Measurements from ENCODE around the gene KRTAP5-9.
"Not testable (repeated sequence)": the region's sequence is repeated elsewhere in the genome, so short reads cannot be mapped to it uniquely, and the experiment has no call there.

The KRTAP5-9 gene, protein sequence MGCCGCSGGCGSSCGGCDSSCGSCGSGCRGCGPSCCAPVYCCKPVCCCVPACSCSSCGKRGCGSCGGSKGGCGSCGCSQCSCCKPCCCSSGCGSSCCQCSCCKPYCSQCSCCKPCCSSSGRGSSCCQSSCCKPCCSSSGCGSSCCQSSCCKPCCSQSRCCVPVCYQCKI

DNA sequence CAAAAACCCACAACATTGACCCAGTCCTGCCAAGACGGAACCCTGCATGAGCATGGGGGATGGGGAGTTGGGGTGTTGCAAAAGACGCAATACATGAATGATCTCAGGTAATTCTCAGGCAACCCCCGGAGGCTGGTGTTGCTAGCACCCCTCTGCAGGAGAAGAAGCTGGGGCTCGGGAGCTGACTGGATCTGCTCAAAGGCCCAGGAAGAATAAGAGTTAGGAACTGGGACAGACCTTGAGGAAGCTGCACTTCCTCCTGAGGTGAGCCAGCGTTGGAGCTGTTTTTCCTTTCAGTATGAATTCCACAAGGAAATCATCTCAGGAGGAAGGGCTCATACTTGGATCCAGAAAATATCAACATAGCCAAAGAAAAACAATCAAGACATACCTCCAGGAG is at the start of gene KRTAP5-9:
KRTAP5-9 (plus strand) TSS at position 301 of the 400 bp plus-strand sequence. CDS start 238 bp downstream, outside the sequence.
- no peak for DNase-seq (ENCODE audit: low spot score)

DNA sequence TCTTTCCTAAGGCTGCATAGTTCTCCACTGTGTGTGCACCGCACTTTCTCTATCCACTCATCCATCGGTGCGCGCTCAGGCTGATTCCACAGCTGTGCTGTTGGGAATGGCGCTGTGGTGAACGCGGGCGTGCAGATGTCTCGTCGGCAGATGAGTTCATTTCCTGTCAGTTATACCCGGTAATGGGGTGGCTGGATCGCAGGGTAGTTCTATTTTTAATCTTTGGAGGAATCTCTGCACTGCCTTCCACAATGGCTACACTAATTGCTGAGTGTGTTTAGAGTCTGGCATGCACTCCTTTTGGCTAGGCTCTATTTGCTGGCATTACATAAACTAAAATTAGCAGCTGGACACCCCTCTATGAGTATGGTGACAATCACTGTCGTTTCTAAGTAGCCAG is 49.1 kb upstream of the KRTAP5-9 start:
- no peak for DNase-seq (ENCODE audit: low spot score)

DNA sequence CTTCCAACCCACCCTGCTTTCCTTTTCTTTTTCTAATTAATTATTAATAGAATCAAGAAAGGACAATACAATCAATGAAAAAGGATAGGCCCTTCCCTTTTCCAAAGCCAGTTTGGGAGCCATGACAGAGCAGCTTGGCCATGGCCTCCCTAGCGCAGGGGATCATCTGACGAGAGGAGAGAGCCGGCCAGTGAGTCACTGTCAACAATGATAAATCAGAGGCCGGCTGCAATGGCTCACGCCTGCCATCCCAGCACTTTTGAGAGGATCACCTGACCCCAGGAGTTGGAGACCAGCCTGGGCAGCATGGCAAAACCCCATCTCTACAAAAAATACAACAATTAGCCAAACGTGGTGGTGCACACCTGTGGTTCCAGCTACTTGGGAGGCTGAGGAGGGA is 48.7 kb upstream of the KRTAP5-9 start:
- no peak for DNase-seq (ENCODE audit: low spot score)

DNA sequence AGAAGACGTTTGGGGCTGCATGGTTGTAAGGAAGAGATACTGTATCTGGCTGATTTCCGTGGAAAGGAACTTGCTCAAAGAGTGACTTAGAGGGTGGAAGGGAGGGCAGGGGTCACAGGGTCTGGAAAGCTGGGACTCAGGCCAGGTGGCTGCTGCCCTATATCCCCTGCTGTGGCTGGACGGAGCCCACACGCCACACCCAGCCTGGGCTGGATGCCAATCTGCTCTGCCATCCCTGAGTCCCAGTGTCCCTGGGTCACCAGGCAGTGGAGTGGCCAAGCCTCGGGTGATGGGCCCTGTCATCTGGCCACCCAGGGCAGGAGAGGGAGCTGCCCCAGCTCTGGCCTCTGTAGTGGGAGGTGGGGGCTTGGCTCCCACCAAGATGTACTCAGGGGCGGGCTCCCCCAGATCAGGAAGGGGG is 47.6 kb upstream of the KRTAP5-9 start:
- DNase-seq (ENCODE audit: low spot score) = peak; percentile 29

DNA sequence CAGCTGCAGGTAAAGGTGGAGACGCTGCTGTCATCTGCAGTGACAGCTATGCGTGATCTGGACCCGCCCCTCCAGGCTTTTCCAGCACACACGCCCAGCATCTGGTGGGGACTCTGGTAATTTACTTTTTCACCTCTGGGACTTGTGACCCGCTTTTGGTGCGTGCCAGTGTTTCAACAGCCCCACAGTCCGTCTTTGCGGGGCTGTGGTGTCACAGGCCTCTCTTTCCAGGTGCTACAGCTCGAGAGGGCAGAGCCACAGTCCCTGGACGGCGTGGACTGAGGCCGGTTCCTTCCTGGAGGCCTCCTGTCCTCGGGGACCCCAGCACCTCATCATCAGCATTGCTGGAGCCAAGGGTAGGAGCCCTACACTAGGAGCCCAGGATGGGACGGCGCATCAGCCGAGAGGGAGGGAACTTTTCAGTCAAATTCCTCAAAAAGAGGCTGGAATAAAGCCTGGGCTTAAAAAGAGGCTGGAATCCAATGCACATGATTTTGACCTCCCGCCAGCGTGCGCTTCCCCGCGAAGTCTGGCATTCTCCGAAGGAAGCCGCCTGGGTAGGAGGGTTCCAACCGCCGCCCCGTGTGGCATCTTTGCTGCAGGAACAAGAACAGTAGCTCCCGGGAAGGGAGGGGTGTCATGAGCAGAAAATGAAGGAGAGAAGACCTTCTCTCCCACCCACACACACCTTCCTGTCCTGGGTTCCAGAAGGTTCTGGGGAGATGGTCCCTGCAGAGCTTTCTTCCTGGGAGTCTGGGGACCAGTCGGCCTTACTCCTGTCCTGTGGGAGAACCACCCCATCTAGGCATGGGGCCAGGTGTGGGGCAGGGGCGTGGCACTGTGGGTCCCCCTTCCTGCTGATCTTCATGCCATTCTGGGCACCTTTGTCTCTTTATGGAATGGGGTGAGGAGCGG is 46.9 kb upstream of the KRTAP5-9 start:
- DNase-seq (ENCODE audit: low spot score) = no peak

DNA sequence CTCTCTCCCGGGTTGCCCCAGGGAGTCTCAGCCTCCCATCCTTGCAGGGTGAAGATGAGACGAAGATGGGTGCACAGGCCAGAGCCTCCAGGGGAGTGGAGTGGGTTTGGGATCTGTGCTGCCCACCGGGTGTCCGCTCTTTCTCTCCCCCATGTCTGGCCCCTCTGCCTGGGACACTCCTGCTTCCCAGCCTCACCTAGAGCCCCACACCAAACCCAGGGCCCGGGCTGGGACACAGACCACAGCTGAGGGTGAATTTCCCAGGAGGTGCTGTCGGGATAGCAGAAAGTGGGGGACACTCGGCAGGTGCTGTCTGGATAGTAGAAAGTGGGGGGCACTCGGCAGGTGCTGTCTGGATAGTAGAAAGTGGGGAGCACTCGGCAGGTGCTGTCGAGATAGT is 46.2 kb upstream of the KRTAP5-9 start:
- no peak for DNase-seq (ENCODE audit: low spot score)

DNA sequence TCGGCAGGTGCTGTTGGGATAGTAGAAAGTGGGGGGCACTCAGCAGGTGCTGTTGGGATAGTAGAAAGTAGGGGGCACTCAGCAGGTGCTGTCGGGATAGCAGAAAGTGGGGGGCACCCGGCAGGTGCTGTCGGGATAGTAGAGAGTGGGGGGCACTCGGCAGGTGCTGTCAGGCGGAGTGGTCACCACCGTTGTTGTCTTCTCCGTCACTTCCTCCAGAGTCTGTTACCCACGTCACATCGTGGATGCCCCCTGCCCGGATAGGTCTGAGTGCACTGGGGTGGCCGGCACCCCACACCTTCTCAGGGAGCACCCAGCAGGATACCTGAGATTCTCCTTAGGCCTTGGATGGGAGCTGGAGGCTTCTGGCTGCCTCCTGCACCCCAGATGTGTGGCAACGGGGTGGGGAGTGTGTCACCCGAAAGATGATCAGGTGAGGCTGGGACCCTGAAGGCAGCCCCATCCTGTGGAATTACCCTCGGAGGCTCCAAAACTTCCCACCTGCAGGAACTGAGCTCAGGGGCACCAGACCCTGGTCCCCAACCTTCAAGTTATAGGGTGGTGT is 45.3 kb upstream of the KRTAP5-9 start:
- DNase-seq (ENCODE audit: low spot score) = no peak

DNA sequence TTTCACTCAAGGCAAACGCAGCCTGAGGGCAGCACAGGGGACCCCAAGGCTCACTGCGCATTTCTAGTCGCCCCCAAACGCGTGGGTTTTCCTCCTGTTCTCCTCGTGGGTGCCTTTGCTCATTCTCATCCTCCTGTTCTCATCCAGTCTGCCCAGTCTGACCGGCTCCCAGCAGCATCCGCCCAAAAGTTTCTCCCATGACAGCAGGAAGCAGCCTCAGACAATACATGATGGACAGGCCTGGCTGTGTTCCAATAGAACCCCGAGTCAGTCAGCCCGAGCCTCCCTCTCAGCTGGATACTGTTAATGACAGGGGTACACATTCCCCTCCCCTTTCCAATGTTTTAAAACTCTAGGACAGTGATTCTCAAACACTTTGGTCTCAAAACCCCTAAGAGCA is 43.7 kb upstream of the KRTAP5-9 start:
- DNase-seq (ENCODE audit: low spot score) = no peak

DNA sequence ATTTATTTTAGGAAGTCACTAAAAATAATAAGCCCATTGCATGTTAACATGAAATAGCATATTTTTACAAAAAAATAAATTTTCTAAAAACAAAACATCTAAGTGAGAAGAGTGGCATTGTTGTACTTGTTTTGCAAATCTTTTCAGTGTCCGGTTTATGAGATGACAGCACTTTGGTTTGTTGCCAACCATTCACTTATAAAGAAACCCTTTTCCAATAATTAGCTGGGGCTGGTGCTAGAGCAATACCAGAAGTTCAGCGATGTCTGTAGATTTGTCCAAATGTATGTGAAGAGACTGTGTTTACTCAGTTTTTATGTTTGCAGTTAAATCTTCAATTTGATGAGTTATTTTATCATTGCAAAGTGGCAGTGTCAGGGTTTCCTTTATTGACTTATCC is 43.2 kb upstream of the KRTAP5-9 start:
- no peak for DNase-seq (ENCODE audit: low spot score)

DNA sequence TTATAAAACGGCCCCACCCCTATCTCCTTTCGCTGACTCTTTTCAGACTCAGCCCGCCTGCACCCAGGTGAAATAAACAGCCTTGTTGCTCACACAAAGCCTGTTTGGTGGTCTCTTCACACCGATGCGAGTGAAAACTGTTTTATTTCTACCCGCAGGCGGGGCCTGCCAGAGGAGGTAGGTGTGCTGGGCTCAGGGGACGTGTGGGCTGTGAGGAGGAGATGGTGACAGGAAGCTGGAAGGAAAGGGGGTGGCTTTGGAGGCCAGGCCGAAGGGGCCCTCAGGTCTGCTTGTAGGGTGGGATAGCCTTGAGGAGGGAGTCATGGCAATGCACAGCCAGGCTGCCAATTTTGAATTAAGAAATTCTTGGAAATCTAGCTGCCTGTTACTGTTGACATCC is 42.4 kb upstream of the KRTAP5-9 start:
- no peak for DNase-seq (ENCODE audit: low spot score)

DNA sequence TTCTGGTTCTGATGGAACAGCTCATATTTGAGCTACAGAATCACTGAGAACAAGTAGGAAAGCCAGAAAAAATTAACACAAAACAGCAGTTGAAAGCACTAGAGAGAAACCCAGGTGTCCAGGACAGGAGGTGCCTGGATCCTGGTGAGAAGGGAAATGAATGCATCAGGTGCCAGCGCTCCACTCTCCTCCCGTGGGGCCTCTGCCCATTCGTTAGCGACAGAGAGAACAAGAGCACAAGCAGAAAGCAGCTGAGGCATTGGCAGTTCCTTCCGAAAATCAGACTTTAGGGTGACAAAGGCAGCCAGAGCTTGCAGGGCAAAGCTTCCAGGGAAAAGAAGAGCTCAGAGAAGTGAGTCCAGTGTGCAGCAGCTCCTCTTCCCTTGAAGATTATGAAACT is 41.1 kb upstream of the KRTAP5-9 start:
- no peak for DNase-seq (ENCODE audit: low spot score)

DNA sequence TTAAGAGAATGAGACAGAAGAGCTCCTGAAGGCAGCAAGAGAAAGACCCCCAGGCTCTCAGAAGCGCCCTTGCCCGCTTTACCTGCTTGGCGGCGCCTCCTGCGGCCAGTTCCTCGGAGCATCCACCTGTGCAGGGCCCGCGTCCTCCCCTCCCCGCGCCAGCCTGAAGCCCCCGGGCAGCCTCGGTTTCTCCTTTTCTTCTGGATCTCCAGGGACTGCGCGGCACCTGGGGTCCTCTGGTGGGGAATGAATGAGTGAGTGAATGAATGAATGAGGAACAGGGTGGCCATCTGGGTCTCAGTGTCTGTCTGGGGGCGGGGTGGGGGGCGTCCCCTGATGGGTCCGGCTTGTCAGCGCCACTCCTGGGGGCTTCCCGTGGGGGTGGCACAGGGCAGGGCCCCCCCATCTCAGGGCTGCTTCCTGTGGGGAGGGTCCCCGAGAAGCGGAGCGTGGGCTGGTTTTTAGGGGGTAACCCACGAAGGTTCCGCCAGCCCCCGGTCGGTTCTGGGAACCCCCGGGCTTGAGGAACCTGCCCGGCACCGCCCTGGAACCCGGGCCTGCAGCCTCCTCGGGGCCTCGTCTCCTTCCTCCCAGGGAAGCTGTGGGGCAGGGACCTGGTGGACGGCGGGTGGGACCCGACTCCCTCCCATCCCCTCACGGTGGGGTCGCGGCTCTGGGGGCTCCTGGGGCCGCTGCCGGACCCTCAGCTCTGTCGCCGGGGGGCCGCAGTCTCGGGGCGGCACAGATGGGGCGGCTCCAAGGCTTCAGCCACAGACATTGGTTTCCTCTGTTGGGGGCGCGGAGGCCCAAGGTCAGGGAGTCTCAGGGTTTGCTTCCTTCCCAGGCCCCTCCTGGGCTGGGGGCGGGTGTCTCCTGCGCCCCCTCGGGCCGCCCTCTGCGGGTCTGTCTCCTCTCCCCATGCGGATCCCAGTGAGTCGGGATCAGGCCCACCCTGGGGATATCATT is 29.4 kb upstream of the KRTAP5-9 start:
- DNase-seq (ENCODE audit: low spot score) = no peak

DNA sequence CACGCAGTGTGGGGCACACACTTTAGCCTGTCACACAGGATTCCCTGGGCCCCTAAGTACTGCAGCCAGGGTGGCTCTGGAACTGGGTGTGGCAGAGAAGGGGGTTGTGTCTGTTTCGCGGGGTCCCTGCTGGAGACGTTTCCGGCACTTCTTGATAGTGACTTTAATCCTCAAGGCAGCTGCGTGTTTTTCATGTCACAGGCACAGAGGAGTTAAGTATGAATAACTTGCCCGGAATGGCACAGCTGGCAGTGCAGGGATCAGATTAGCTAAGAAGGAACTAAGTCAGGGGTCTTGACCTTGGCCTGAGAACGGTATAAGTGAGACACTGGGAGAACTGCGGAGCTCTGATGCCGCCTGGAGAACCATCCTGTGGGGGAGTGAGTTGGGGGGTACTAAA is 28.7 kb upstream of the KRTAP5-9 start:
- no peak for DNase-seq (ENCODE audit: low spot score)

DNA sequence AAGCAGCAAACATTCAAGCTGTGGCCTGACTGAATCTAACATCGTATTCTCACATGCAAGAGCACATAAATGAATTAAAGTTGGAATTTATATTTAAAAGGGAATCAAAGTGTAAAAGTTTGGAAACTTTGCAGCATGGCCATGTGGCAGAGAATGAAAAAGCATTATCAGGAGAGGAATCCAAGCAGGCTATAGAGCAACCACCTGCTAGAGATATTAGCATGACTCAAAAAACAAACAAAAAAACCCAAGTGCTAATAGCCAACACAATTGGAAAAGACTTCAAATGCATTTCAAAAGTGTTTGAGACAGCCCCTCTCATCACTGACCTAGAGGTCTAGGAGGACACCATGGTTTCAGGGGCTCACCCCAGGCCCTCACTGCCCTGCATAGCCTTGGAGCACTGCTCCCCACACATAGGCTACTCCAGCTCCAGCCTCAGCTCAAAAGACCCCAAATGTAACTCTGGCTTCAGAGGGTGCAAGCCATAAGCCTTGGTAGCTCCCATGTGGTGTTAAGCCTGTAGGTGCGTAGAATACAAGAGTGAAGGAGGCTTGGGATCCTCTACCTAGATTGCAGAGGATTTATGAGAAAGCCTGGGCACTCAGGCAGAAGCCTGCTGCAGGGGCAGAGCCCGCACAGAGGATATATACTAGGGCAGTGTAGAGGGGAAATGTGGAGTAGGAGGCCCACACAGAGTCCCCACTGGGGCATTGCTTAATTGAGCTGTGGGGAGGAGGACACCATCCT is 22.9 kb upstream of the KRTAP5-9 start:
- no peak for DNase-seq (ENCODE audit: low spot score)

DNA sequence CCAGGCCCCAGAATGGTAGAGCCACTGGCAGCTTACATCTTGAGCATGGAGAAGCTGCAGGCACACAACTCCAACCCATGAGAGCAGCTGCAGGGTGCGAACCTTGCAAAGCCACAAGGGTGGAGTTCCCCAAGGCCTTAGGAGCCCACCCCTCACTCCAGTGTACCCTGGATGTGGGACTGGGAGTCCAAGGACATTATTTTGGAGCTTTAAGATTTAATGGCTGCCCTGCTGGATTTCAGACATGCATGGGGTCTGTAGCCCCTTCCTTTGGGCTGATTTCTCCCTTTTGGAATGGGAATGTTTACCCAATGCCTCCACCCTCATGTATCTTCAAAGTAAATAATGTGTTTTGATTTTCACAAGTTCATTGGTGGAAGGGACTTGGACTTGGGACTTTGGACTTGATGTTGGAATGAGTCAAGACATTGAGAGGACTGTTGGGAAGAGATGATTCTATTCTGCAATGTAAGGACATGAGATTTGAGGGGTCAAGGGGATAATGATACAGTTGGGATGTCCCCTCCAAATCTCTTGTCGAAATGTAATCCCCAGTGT is 22.2 kb upstream of the KRTAP5-9 start:
- DNase-seq (ENCODE audit: low spot score) = no peak

DNA sequence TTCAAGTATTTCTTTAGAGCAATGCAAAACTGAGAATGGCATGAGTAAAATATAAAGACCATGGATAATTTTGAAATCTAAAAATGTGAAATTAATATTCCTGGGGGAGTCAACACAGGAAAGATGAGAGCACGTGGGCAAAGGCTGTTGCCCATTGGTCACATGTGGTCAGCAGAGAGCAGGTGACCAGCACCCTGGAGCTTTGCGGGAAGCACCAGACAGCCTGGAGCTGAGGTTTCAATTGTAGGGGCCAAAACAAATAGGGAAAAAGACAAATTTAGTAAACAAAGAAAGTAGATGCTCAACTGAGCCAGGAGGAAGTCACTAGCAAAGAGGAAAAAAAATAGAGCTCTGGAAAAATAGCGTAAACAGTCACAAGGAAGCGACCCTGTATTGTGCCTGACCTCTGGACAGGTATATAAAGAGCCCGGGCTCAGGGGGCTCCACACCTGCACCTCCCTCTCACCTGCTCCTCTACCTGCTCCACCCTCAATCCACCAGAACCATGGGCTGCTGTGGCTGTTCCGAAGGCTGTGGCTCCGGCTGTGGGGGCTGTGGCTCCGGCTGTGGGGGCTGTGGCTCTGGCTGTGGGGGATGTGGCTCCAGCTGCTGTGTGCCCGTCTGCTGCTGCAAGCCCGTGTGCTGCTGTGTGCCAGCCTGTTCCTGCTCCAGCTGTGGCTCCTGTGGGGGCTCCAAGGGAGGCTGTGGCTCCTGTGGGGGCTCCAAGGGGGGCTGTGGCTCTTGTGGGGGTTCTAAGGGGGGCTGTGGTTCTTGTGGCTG is 21.2 kb upstream of the KRTAP5-9 start, which contains the start of gene KRTAP5-7:
KRTAP5-7 (plus strand) TSS at position 472 of the 780 bp plus-strand sequence; CDS start at position 506, 34 bp downstream.
- DNase-seq (ENCODE audit: low spot score) = not testable (repeated sequence)

DNA sequence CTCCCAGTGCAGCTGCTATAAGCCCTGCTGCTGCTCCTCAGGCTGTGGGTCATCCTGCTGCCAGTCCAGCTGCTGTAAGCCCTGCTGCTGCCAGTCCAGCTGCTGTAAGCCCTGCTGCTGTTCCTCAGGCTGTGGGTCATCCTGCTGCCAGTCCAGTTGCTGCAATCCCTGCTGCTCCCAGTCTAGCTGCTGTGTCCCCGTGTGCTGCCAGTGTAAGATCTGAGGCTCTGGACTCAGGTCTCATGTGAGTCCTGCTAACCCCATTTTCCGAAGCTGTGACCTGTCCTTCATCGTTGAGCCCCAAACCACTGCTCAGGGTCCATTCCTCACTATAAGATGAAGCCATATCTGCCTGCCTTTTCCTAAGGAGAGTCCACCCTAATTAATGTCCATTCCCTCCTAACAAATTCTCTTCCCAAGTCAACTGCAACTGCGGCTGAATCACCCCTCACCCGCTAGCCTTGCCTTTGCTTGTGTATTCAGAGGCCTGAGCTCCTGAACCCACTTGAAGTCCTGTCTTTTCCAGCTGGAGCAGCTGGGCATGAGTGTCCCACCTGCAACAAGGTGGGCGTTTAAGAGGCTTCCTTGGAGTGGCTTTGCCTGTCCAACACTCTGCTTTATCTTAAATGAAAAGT is 20.5 kb upstream of the KRTAP5-9 start:
- DNase-seq (ENCODE audit: low spot score) = no peak

DNA sequence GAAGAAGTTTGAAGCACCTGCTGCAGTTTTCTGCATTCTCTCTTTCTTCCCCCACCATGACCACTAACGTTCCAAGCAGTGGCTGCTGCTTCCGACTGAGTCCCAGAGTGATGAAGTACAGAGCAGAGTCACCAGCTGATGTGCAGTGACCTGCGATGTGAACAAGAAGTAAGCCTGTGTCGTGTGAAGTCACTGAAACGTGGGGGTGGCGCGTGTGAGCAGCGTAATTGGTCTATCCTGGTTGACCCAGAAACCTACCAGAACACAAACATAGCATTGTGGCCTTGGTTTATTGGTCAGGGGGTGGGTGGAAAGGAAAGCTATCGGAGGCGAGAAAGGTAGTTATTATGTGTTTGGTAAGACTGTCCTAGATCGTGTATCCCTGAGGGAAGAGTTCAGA is 17.6 kb upstream of the KRTAP5-9 start:
- DNase-seq (ENCODE audit: low spot score) = no peak

DNA sequence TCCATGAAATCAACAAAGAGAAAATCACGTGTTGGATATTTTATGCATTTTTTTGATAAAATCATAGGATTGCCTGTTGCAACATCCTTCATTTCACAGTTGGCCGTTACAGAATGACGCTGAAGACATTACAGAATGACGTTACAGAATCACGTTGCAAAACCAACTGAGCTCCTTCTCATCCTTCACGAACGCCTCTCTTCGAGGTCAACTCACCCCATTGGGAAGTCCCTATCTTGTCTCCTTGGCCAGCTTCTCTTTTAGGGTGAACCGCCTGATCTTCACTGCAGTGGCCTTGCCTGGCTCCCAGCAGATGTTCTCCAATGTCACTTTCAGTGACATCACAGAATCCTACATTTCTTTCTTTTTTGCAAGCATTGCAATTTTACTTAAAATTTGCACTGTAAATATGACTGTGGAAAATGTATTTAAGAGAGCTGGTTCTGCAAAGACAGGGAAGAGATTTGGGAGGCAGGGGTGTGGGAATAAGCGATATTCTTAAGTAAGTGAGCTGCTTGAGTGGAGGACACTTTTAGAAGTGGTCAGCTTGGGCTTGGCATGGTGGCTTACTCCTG is 16.1 kb upstream of the KRTAP5-9 start:
- DNase-seq (ENCODE audit: low spot score) = no peak
